ENCODE data around the gene EEF1B2.
"Not testable (repeated sequence)": the region's sequence is repeated elsewhere in the genome, so short reads cannot be mapped to it uniquely, and the experiment has no call there.

Gene EEF1B2

DNA sequence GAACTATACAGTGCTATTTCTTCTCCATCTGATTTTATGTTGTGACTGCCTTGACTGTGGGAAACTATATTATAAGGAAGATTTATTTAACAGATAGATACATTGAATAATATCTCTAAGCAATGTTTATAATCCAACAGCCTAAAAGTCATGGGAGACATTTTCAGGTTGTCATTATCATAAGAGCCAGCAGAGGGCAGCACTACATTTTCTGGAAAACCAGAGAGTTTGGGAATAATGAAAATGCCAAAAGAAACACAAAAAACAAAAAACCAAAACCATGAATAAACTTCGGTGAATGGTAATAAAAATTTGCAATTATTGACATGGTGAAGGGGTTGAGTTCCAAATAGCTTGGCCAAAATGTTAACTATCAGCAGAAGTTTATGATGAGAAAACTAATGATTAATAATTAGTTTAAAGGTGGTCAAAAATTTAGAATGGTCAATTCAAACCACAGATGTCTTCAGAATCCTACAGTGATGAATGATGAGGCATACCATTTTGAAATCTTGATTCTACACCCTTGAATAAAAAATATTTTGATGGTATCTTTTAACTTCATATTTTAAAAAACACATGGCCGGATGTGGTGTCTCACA lies 4.7 kb downstream of the EEF1B2 start:
- DNase-seq, result peak in 1 of 2 experiments; percentile 23

DNA sequence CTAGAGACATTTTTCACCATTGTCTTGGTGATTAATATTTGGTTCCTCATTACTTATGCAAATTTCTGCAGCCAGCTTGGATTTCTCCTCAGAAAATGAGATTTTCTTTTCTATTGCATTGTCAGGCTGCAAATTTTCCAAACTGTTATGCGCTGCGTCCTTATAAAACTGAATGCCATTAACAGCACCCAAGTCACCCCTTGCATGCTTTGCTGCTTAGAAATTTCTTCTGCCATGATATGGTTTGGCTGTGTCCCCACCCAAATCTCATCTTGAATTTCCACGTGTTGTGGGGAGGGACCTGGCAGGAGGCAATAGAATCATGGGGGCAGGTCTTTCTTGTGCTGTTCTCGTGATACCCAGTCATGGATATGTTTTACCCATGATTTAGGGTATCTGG lies 8.5 kb downstream of the EEF1B2 start:
- DNase-seq, result not testable (repeated sequence)

DNA sequence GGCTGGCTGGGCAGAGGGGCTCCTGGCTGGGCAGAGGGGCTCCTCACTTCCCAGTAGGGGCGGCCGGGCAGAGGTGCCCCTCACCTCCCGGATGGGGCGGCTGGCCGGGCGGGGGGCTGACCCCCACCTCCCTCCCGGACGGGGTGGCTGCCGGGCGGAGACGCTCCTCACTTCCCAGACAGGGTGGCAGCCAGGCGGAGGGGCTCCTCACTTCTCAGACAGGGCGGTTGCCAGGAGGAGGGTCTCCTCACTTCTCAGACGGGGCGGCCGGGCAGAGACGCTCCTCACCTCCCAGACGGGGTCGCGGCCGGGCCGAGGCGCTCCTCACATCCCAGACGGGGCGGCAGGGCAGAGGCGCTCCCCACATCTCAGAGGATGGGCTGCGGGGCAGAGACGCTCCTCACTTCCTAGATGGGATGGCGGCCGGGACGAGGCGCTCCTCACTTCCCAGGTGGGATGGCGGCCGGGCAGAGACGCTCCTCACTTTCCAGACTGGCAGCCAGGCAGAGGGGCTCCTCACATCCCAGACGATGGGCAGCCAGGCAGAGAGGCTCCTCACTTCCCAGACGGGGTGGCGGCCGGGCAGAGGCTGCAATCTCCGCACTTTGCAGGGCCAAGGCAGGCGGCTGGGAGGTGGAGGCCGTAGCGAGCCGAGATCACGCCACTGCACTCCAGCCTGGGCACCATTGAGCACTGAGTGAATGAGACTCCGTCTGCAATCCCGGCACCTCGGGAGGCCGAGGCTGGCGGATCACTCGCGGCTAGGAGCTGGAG lies 12.1 kb downstream of the EEF1B2 start:
- DNase-seq, result not testable (repeated sequence)

DNA sequence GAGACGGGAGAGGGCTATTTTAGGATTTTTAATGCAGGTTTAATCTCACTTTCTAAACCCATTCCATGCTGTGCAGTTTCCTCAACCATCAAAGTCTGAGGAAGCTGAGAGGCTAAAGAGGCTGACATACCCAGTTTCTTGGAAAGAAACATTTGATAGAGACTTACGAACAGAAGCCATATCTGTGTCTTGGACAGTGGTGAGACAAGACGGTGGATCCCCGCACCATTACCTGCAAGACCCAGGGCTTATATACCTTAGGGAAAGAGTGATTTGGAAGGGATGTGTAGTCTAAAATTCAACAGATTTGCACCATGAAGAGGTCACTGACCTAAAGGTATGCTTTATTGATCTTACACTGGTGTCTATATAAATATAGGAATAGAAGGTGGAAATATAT lies 13.5 kb downstream of the EEF1B2 start:
- DNase-seq, result no peak

DNA sequence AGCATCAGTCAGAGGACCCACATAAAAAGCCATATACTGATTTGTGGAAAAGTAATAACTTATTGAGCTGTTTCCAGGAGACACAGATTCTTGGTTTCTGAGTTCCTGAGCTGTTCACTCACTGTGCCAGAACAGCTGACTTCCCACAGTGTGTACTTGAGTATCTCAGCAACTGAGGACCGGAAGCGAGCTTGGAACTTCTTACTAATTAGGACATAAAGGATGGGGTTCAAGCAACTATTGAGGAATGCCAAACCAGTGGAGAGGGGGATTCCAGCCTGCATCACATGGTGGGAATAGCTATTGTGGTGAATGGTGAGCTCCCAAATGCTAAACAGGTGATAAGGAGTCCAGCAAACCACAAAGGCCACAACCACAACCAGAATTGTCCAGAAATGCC lies 16.4 kb downstream of the EEF1B2 start:
- no peak for DNase-seq

DNA sequence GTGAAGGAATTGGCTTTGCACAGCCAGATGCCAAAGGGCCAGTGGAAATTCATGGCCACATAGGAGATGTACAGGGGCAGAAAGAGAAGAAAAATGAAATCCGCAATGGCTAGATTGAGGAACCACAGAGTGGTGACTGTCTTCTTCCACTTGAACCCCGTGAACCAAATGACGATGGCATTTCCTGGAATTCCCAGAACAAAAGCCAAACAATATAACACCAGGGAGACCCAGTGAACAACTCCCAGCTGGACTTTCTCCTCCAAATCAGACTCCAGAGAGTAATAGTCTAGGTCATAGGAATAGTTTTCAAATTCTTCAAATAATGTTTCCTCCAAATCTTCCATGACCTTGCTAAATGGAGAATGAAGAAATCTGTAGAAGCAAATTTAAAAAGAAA lies 17.2 kb downstream of the EEF1B2 start:
- no peak for DNase-seq

DNA sequence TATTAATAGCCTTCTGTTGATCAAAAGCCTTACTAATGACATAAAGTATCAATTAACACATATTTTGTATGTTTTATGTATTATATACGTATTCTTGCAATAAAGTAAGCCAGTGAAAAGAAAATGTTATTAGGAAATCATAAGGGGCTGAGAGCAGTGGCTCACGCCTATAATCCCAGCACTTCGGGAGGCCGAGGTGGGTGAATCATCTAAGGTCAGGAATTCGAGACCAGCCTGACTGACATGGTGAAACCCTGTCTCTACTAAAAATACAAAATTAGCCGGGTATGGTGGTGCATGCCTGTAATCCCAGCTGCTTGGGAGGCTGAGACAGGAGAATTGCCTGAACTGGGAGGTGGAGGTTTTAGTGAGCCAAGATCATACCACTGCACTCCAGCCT lies 21.8 kb downstream of the EEF1B2 start:
- DNase-seq, result not testable (repeated sequence)

DNA sequence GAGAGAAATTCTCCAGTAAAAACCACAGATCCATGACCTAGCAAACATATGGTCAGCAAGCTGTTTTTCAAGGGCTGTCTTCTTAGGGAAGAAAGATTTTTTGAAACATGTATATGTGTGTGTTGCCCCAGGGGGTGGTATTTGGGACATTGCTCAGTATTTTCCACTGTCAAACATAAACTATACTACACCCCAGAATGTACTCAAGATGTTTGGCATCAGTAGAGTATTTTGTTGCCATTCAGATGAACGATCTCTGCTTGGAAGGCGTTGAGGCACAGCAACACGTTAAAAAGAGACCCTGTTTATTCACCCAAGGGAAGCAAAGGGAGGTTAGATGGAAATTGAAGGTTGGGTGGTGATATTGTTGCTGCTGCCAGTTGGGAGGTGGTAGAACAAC lies 30.0 kb downstream of the EEF1B2 start:
- no peak for DNase-seq

DNA sequence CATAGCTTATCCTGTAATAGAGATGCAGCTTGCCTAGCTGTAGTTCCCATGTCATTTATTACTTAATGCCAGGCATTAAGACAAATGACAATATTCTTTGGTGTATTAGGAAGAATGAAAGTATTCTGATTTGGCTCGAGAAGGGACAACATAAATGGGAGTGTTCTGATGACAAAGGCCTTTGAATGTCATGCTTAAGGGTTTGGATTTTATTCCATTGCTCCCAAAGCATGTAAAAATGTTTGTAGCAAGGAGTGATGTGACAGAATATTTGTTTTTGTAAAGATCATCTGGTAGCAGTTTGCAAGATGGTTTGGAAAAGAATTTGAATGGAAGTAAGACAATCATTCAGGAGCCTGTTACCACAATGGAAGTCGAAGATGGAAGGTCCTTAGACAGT lies 30.4 kb downstream of the EEF1B2 start:
- no peak for DNase-seq

DNA sequence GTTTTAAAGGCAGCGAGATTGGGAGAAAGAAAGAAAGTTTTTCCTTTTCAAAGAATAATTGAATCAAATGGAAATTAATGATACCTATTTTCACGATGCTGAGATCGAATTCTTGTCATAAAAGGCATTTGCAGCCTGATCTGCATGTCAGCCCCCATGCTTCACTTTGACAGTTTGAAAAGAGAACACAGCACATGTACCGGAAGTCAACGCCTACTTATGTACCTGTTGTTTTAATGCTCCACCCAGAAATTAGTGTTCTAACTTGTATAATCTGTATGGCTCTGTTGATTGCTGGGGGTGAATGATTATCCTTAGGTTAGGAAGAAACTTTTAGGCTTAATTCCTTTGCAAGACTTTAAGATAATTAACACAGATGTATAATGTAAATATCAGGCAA lies 31.0 kb downstream of the EEF1B2 start:
- no peak for DNase-seq

DNA sequence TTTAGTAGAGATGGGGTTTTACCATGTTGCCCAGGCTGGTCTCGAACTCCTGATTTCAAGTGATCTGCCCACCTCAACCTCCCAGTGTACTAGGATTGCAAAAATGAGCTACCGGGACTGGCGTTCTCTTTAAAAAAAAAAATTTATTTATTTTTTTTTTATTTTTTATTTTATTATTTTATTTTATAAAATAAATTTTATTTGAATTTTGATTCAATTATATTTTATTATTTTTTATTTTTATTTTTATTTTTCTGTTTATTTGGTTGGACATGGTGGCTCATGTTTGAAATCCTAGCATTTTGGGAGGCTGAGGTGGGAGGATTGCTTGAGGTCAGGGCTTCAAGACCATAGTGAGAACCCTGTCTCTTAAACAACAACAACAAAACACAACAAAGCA lies 32.5 kb downstream of the EEF1B2 start:
- no peak for DNase-seq

DNA sequence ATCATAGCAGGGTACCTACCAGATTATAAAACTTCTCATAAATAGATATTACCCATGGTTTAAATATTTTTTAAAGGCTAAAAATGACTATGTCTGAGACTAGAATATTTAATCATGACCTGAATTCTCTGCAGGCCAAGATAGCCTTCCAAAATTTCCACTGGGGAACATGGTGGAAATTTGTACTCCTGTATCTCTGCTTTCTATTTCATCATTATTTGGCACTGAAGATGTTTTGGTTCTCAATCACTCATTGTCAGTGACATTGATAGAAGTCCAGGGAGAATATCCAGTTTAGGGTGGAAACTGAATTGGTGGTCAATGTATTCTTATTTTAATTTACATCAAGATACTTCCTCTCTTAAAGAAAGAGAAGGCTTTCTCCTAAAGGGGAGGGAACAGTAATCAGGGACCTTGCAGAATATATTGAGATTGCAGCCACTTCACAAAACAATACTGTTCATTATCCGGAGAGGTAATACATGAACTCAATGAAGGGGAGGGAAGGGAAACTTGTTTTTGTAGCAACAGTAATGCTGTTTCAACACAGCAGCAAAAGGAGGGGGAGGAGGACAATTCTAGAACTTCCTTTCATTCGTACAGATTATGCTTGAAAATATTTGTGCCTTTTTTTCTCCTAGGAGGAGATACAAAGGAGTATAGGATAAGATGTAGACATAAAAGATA lies 34.1 kb downstream of the EEF1B2 start:
- no peak for DNase-seq

DNA sequence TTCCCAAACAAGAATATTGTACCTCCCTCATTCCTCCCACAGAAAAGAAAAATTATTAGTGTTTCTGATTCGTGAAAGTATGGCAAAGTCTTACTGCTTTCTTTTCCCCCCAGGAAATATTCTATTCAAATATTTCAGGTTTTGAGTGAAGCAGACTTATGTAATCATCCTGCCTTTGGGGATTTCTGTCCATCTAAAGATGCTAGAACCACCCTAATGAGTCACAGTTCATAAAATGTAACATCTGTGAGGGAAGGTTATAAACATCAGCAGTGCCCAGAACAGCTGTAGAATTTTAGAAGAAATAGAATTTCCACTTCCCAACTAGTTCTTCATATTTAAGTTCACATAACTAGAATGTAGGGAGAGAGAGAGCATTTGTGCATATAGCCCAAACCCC lies 39.0 kb downstream of the EEF1B2 start:
- DNase-seq, result no peak

DNA sequence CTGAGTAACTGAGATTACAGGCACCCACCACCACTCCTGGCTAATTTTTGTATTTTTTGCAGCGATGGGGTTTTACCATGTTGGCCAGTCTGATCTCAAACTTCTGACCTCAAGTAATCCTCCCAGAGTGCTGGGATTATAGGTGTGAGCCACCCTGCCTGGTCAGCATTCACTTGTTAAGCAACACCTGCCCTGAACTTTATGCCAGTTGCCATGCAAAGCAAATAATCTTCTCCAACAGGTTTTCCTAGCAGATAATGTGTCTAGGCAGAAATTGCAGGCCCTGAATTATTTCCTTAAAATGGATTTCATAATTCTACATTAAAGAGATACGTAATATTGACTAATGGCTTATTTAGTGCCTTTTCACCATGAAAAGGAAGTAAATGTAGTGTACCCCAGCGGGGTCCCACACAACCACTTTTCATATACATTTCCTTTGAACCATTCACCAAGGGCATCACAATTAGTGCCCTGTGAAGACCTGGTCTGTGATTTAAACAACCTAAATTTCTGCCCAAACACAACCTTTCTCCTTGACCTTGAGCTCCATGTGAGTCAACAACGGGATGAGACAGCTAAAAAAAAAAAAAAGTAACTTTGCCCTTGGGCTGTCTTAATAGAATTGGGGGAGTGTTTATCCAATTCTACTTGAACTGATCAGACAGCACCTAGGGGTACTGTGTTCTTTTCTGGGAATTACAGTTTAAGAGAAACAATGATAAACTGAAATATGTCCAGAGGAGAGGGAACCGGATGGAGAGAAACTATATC lies 41.6 kb downstream of the EEF1B2 start:
- DNase-seq, result no peak

DNA sequence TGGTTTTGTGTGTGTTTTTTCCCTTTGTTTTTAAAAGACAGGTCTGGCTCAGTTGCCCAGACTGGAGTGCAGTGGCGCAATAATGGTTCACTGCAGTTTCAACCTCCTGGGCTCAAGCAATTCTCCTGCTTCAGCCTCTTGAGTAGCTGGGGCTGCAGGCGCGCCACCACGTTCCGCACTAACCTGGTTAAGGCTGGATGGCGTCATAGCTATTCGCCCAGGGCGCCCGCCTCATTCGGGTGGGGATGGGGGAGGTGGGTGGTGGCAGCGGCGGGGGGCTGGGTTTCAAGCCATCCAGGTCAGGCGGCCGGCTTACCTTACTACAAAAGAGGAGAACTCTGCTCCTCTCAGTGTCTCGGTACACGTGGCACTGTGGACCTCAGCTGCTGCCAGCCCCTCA lies 42.8 kb downstream of the EEF1B2 start:
- DNase-seq, result no peak

DNA sequence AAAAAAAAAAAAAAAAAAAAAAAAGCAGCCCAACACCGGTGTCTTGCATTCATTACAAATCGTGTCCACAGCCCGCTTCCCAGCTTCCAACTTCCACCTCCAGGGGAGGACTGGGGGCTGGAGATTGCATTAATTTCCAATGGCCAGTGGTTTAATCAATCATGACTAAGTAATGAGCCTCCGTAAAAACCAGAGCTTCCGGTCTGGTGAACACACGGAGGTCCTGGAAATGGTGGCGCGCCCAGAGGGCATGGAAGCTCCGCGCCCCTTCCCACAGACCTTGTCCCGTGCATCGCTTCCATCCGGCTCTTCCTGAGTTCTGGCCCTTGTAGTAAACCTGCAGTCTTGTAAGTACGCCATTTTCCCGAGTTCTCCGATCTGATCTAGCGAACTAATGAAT lies 43.6 kb downstream of the EEF1B2 start:
- DNase-seq, result no peak

DNA sequence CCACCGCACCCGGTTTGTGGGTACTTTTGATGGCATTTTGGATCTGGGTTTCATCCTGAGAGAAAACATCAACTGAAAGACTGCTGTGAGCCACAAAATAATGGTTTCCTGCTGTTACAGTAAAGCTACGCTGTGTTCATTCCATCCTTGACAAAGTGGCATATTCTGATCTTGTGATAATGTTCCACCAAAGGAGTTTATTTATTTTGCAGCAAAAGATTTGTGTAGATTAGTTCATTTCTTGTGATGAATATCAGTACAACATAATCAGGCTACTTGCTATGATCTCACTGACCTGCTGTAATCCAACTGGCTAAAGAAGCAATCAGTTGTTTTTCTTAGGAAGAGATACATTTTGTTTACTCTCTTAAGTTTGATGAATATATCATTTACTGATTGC lies 45.0 kb downstream of the EEF1B2 start:
- no peak for DNase-seq

DNA sequence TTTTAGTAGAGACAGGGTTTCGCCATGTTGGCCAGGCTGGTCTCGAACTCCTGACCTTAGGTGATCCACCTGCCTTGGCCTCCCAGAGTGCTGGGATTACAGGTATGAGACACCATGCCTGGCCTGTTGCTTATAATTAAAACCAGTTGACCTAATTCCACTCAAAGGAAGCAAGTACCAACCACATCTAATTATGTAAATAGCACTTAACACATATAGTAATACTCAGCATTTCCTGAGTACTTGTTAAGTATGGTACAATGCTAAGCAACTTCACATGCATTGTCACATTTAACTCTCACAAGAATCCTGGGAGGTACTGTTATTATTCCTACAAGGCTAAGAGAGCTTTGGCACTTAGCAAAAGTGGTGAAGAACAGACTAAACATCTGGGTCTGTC lies 47.6 kb downstream of the EEF1B2 start:
- DNase-seq, result not testable (repeated sequence)

DNA sequence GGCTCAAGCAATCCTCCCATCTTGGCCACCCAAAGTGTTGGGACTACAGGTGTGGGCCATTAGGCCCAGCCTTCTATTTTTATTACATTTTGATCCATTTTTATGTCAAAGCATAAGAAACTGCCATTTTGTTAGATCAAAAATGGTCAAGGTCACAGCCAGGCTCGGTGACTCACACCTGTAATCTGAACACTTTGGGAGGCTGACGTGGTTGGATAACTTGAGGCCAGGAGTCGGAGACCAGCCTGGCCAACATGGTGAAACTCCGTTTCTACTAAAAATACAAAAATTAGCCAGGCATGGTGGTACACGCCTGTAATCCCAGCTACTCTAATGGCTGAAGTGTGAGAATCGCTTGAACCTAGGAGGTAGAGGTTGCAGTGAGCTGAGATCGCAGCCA lies 49.2 kb downstream of the EEF1B2 start:
- DNase-seq, result no peak

DNA sequence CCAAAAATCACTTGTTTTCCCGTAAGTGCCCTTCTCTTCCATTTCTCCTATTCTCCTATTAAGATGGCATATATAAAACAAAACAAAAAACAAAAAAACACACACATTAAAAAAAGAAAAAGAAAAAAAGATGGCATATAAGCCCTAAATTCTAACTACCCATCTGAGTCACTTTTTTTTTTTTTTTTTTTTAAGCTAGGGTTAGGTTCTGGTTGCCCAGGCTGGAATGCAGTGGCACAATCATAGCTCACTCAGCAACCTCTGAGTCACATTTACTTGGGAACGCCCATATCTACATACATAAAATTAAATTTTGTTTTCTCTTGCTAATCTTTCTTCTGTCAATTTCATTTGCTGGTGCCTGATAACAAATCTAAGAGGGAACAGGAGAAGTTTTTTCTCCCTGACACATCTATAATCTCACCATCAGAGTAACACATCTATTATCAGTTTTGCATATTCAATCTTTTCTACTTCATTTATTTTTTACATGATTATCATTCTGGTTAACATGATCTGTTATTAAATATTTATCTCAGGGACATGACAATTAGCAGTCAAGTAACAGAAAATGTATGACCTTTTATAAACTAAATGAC lies 52.1 kb downstream of the EEF1B2 start:
- DNase-seq, result no peak
